ENCODE measurements around the gene HSPA1A. TPM values are rescaled to one million over a fixed set of nuclear protein-coding genes. Genes with fewer than 3 reads are reported as not detected.

The HSPA1A gene
- 100 to 1,000 TPM; 235 to 451 (median 370) TPM for total RNA-seq

DNA sequence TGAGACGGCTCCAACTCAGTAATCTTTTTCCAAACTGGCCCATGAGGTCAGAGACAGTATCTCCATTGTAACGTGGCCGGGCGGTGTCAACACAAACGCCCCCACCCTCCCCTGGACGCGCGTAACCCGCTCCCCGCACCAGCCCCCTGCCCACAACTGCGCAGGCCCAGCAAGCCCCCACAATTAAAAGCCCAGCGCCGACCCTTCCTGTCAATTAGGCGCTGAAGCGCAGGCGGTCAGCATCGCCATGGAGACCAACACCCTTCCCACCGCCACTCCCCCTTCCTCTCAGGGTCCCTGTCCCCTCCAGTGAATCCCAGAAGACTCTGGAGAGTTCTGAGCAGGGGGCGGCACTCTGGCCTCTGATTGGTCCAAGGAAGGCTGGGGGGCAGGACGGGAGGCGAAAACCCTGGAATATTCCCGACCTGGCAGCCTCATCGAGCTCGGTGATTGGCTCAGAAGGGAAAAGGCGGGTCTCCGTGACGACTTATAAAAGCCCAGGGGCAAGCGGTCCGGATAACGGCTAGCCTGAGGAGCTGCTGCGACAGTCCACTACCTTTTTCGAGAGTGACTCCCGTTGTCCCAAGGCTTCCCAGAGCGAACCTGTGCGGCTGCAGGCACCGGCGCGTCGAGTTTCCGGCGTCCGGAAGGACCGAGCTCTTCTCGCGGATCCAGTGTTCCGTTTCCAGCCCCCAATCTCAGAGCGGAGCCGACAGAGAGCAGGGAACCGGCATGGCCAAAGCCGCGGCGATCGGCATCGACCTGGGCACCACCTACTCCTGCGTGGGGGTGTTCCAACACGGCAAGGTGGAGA lies at the start of gene HSPA1A, which contains the start of gene HSPA1L:
TSS of gene HSPA1A (plus strand) at position 519 of the 814 bp plus-strand sequence. CDS start at position 733, 214 bp downstream.
TSS of gene HSPA1L (minus strand) at position 259 of the 814 bp plus-strand sequence. CDS start 3,311 bp downstream, outside the sequence.
- peak within 1 kb of the TSS; percentile 94 to 100 (median 97) for H3K27ac ChIP-seq (replicated peaks in 1 of 4)
- TF ChIP-seq POLR2AphosphoS5 (IDR thresholded peaks at IDR 0.05) = peak; percentile 100
- TF ChIP-seq, protein P1, sequence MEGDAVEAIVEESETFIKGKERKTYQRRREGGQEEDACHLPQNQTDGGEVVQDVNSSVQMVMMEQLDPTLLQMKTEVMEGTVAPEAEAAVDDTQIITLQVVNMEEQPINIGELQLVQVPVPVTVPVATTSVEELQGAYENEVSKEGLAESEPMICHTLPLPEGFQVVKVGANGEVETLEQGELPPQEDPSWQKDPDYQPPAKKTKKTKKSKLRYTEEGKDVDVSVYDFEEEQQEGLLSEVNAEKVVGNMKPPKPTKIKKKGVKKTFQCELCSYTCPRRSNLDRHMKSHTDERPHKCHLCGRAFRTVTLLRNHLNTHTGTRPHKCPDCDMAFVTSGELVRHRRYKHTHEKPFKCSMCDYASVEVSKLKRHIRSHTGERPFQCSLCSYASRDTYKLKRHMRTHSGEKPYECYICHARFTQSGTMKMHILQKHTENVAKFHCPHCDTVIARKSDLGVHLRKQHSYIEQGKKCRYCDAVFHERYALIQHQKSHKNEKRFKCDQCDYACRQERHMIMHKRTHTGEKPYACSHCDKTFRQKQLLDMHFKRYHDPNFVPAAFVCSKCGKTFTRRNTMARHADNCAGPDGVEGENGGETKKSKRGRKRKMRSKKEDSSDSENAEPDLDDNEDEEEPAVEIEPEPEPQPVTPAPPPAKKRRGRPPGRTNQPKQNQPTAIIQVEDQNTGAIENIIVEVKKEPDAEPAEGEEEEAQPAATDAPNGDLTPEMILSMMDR (IDR thresholded peaks at IDR 0.05) = no peak
- no peak for TF ChIP-seq EP300 (IDR thresholded peaks at IDR 0.05)
- peak; percentile 99 for TF ChIP-seq POLR2A (IDR thresholded peaks at IDR 0.05; ENCODE audit: low read depth)
- H3K4me1 ChIP-seq = peaks cover 25 to 45% (median 44%) of the 10 kb centered on the region in 4 donors
- H3K4me3 ChIP-seq = peak within 1 kb of the TSS; percentile 57 to 66 (median 61)
- intact Hi-C loops (cut with DNase I) = no loop called here
- H3K27me3 ChIP-seq = no peaks in the 10 kb centered on the region
- peak; percentile 99 for DNase-seq (ENCODE audit: extremely low spot score)
- H3K9me3 ChIP-seq = no peaks in the 10 kb centered on the region
- H3K36me3 ChIP-seq = peaks cover 0 to 6% (median 0%) of the 10 kb centered on the region in 4 donors
- WGBS = under 1% methylated on average over 35 of the region's 56 CpGs

- H3K27me3 ChIP-seq = peaks cover 0 to 3% (median 0%) of the 10 kb centered on the region in 4 donors
- DNase-seq (ENCODE audit: extremely low spot score) = no peak
- no peaks in the 10 kb centered on the region for H3K36me3 ChIP-seq
- no peaks in the 10 kb centered on the region for H3K9me3 ChIP-seq
- H3K27ac ChIP-seq (replicated peaks in 1 of 4) = no peak overlapping the region
- H3K4me3 ChIP-seq = peak overlapping the region in 1 of 4 donors; percentile 34
- peaks cover 4 to 32% (median 21%) of the 10 kb centered on the region in 4 donors for H3K4me1 ChIP-seq
- intact Hi-C loops (cut with DNase I) = loop anchor here (5.0 kb wide), 1 partner anchor 38 kb away; the partner anchor contains the start of gene DDAH2
- WGBS = 87% methylated on average over 9 of the region's 9 CpGs
- TF ChIP-seq, protein P1 (IDR thresholded peaks at IDR 0.05) = no peak
- no peak for TF ChIP-seq EP300 (IDR thresholded peaks at IDR 0.05)
- no peak for TF ChIP-seq POLR2A (IDR thresholded peaks at IDR 0.05; ENCODE audit: low read depth)
- no peak for TF ChIP-seq POLR2AphosphoS5 (IDR thresholded peaks at IDR 0.05)
Measured at GRCh38 chr6:31765559-31765909, 49.8 kb upstream of the HSPA1A start.

DNA sequence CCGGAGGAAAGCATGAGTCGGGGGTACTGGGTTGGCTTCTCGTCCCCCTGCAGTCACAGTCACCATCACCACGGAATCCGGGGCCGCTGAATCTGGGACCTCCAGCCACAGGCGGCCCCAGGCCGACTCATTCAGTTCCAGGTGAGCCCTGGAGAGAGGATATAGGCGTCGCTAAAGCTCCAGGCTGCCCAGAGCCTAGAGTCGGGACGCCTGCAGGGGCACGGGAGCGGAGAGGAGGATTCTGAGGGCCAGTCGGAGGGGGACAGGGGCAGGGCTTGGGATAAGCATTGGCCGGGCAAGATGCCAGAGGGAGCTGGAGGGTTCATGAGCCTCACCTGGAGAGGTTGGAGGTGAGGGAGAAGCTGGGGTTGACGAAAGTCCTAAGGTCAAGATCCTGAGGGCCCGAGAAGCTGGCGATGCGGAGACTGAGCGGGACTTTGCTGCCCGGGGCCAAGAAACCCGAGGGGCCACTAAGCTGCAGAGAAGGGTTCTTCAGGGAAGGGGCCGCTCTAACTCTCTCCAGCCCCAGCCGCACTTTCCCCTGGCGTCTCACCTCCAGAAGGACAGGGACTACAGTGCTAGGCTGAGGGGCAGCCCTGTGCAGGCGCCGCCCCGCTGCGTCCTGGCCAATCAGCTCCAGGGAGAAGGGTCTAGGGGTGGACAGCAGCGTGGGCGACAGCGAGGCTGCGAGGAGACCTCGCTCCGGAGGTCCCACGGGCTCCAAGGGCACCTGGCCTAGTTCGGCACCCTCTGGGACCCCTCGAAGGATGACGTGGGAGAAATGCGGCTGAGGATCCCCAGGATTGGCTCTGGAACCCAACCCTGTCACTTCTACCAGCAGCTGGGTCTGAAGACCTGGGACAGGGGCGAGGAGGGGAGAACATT lies 49.2 kb upstream of the HSPA1A start:
- peaks cover 0 to 3% (median 0%) of the 10 kb centered on the region in 4 donors for H3K27me3 ChIP-seq
- peak overlapping the region; percentile 31 to 49 (median 32) for H3K4me3 ChIP-seq
- WGBS = 54% methylated on average over 39 of the region's 42 CpGs
- intact Hi-C loops (cut with DNase I) = loop anchor here (5.0 kb wide), 1 partner anchor 39 kb away; the partner anchor contains the start of gene DDAH2
- no peak for DNase-seq (ENCODE audit: extremely low spot score)
- H3K36me3 ChIP-seq = no peaks in the 10 kb centered on the region
- H3K9me3 ChIP-seq = no peaks in the 10 kb centered on the region
- no peak for TF ChIP-seq POLR2A (IDR thresholded peaks at IDR 0.05; ENCODE audit: low read depth)
- TF ChIP-seq EP300 (IDR thresholded peaks at IDR 0.05) = no peak
- TF ChIP-seq POLR2AphosphoS5 (IDR thresholded peaks at IDR 0.05) = no peak
- TF ChIP-seq, protein P1 (IDR thresholded peaks at IDR 0.05) = no peak
- peaks cover 4 to 32% (median 21%) of the 10 kb centered on the region in 4 donors for H3K4me1 ChIP-seq
- H3K27ac ChIP-seq (replicated peaks in 1 of 4) = no peak overlapping the region

- H3K4me3 ChIP-seq = no peak overlapping the region
- H3K27ac ChIP-seq (replicated peaks in 1 of 4) = no peak overlapping the region
- no peaks in the 10 kb centered on the region for H3K9me3 ChIP-seq
- peaks cover 0 to 3% (median 0%) of the 10 kb centered on the region in 4 donors for H3K27me3 ChIP-seq
- TF ChIP-seq POLR2AphosphoS5 (IDR thresholded peaks at IDR 0.05) (no peak), EP300 (IDR thresholded peaks at IDR 0.05) (no peak), POLR2A (IDR thresholded peaks at IDR 0.05; ENCODE audit: low read depth) (no peak)
- TF ChIP-seq, protein P1 (IDR thresholded peaks at IDR 0.05) = no peak
- H3K4me1 ChIP-seq = peaks cover 4 to 32% (median 21%) of the 10 kb centered on the region in 4 donors
- no peaks in the 10 kb centered on the region for H3K36me3 ChIP-seq
- intact Hi-C loops (cut with DNase I) = loop anchor here (5.0 kb wide), 1 partner anchor 40 kb away; the partner anchor contains the start of gene DDAH2
- 83% methylated on average over 6 of the region's 6 CpGs for WGBS
- DNase-seq (ENCODE audit: extremely low spot score) = no peak
Measured at GRCh38 chr6:31767096-31767645, 48.2 kb upstream of the HSPA1A start.

All from esophagus muscularis mucosa (tissue), 4 donors.